Breast epithelium (tissue), 3 donors: ENCODE data around the gene CCDC12.

Experiments
- POLR2A ChIP-seq: fragments of 450-650 bp; IDR thresholded peaks from one replicate; pipeline ENCODE4 v1.6.1; 2016; ENCODE audit warnings: antibody characterized with exemption, mild to moderate bottlenecking, moderate library complexity
- TF ChIP-seq, protein P1 (sequence below), 3 donors: fragments of 450-650 bp; IDR thresholded peaks; one replicate each; pipeline ENCODE4 v1.5.1; 2016 to 2017; ENCODE audit warnings: antibody characterized with exemption in 3 of 3, mild to moderate bottlenecking in 3 of 3, moderate library complexity in 3 of 3

DNA sequence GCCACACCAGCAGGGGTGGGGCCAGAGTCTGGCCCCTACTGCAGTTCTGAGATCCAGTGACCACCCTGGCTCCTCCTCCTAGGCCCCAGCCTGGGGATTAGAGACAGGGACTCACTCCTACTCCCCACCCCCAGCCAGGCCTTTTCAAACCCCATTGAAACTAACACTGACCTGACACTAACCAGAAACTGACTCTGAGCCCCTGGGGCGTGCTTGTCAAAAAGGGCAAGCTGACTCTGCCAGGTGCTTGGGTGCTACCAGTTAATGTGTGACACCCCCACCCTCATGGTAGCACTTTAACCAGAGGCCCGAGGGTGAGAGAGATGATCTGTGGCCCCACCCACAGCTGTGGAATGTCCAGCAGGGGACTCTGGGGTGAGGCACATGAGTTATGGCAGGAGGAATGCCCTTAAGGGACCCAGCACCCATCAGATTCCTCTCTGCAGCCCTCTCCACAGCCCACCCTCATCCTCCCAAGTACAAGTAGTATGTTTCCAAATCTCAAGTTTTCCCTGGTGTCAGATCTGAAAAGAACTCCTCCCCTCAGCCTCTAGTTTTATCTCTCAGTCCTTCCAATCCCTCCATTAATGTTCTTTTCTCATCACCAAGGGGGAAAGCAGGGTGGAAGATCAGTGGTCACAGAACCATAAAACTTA, 97.6 kb downstream of the CCDC12 start:
- TF ChIP-seq, protein P1, sequence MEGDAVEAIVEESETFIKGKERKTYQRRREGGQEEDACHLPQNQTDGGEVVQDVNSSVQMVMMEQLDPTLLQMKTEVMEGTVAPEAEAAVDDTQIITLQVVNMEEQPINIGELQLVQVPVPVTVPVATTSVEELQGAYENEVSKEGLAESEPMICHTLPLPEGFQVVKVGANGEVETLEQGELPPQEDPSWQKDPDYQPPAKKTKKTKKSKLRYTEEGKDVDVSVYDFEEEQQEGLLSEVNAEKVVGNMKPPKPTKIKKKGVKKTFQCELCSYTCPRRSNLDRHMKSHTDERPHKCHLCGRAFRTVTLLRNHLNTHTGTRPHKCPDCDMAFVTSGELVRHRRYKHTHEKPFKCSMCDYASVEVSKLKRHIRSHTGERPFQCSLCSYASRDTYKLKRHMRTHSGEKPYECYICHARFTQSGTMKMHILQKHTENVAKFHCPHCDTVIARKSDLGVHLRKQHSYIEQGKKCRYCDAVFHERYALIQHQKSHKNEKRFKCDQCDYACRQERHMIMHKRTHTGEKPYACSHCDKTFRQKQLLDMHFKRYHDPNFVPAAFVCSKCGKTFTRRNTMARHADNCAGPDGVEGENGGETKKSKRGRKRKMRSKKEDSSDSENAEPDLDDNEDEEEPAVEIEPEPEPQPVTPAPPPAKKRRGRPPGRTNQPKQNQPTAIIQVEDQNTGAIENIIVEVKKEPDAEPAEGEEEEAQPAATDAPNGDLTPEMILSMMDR (IDR thresholded peaks at IDR 0.05): no peak
- no peak for TF ChIP-seq POLR2A
